HEK293T (cell line): ENCODE data around the gene GRK7.

Experiments
- ARNT ChIP-seq: fragments of 450-650 bp; IDR thresholded peaks from 2 replicates; pipeline ENCODE4 v1.6.1; 2017; ENCODE audit warnings: mild to moderate bottlenecking
- BHLHE40 ChIP-seq: fragments of 450-650 bp; IDR thresholded peaks from 2 replicates; pipeline ENCODE4 v1.6.1; 2016; ENCODE audit warnings: mild to moderate bottlenecking, moderate library complexity, borderline replicate concordance
- CTBP1 ChIP-seq: fragments of 450-650 bp; IDR thresholded peaks from 2 replicates; pipeline ENCODE4 v1.6.1; 2016; ENCODE audit warnings: borderline replicate concordance
- ELF4 ChIP-seq: fragments of 450-650 bp; IDR thresholded peaks from 2 replicates; pipeline ENCODE4 v1.6.1; 2017; ENCODE audit warnings: antibody characterized with exemption
- FOXA1 ChIP-seq: fragments of 450-650 bp; IDR thresholded peaks from 2 replicates; pipeline ENCODE4 v1.6.1; 2016; ENCODE audit warnings: mild to moderate bottlenecking
- FOXK2 ChIP-seq: fragments of 450-650 bp; IDR thresholded peaks from 2 replicates; pipeline ENCODE4 v1.6.1; 2016; ENCODE audit warnings: mild to moderate bottlenecking
- FOXM1 ChIP-seq: fragments of 450-650 bp; IDR thresholded peaks from 2 replicates; pipeline ENCODE4 v1.6.1; 2017; ENCODE audit warnings: mild to moderate bottlenecking, borderline replicate concordance
- L3MBTL2 ChIP-seq: fragments of 450-650 bp; conservative IDR thresholded peaks from 2 replicates; pipeline ENCODE4 v1.6.1; 2016; ENCODE audit warnings: mild to moderate bottlenecking
- NFRKB ChIP-seq: fragments of 450-650 bp; IDR thresholded peaks from 2 replicates; pipeline ENCODE4 v1.6.1; 2016; ENCODE audit warnings: mild to moderate bottlenecking, moderate library complexity
- SP1 ChIP-seq: fragments of 450-650 bp; IDR thresholded peaks from 2 replicates; pipeline ENCODE4 v1.6.1; 2017
- TARDBP ChIP-seq: fragments of 450-650 bp; IDR thresholded peaks from 2 replicates; pipeline ENCODE4 v1.6.1; 2016
- ZNF384 ChIP-seq: fragments of 450-650 bp; IDR thresholded peaks from 2 replicates; pipeline ENCODE4 v1.6.1; 2016
- TF ChIP-seq, protein P1 (sequence below): fragments of 450-650 bp; IDR thresholded peaks from 2 replicates; pipeline ENCODE4 v1.6.1; 2016

DNA sequence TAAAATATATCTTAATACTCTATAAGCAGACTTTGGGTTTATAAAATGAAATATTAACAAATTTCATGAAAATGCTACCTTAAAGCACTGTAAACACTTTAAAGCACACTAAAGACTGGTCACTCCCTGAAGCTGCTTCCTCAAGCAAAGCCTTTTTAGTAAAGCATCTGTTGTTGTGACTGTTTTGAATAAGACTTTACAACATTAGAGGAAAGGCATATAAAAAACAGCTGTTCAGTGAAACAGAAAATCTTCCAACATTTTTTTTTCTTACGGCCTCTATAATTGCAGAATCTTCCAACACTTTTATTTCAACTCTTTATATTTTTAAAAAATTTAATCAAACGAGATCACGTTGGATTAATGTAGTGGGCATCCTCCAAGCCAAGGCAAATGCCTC is 48.1 kb downstream of the GRK7 start:
- TF ChIP-seq L3MBTL2, result no peak
- TF ChIP-seq BHLHE40, result no peak
- TF ChIP-seq FOXM1, result no peak
- no peak for TF ChIP-seq TARDBP
- TF ChIP-seq, protein P1, sequence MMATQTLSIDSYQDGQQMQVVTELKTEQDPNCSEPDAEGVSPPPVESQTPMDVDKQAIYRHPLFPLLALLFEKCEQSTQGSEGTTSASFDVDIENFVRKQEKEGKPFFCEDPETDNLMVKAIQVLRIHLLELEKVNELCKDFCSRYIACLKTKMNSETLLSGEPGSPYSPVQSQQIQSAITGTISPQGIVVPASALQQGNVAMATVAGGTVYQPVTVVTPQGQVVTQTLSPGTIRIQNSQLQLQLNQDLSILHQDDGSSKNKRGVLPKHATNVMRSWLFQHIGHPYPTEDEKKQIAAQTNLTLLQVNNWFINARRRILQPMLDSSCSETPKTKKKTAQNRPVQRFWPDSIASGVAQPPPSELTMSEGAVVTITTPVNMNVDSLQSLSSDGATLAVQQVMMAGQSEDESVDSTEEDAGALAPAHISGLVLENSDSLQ, result no peak
- no peak for TF ChIP-seq SP1
- TF ChIP-seq NFRKB, result no peak
- TF ChIP-seq FOXK2, result no peak
- no peak for TF ChIP-seq FOXA1
- TF ChIP-seq CTBP1, result no peak
- TF ChIP-seq ARNT, result no peak
- no peak for TF ChIP-seq ELF4
- no peak for TF ChIP-seq ZNF384
